BE2C (cell line): ENCODE measurements around the gene AEN.

Source experiments
- DNase-seq: peaks from one replicate; pipeline ENCODE4 v3.0.0-alpha.2; 2020
- H3K27me3 ChIP-seq: fragments of 250-450 bp; sonication (Bioruptor Pico); 2 replicates; pipeline ENCODE4 v1.5.1; 2020; ENCODE audit warnings: mild to moderate bottlenecking
- H3K36me3 ChIP-seq: fragments of 250-450 bp; sonication (Bioruptor Pico); 2 replicates; pipeline ENCODE4 v1.5.1; 2020; ENCODE audit warnings: mild to moderate bottlenecking
- H3K4me1 ChIP-seq: fragments of 250-450 bp; sonication (Bioruptor Pico); 2 replicates; pipeline ENCODE4 v1.5.1; 2020
- H3K4me3 ChIP-seq: 2 replicates; pipeline ENCODE4 v1.5.1; 2011; ENCODE audit warnings: low read depth, low read length
- H3K9me3 ChIP-seq: fragments of 250-450 bp; sonication (Bioruptor Pico); 2 replicates; pipeline ENCODE4 v1.5.1; 2020
- CTCF ChIP-seq: IDR thresholded peaks from 2 replicates; pipeline ENCODE4 v1.5.1; 2012; ENCODE audit warnings: mild to moderate bottlenecking, low read depth, low read length

AEN gene

GRCh38 chr15:88658070-88658965 lies 37.2 kb downstream of the AEN start:
- Histone ChIP-seq H3K9me3 (no peaks in the 10 kb centered on the region), H3K27me3 (peaks cover 8% of the 10 kb centered on the region), H3K36me3 (no peaks in the 10 kb centered on the region), H3K4me1 (no peaks in the 10 kb centered on the region), H3K4me3 (no peak overlapping the region)
- no peak for TF ChIP-seq CTCF
- DNase-seq = no peak

- TF ChIP-seq CTCF = no peak
- DNase-seq = no peak
- H3K4me3 ChIP-seq = no peak overlapping the region
- no peaks in the 10 kb centered on the region for H3K36me3 ChIP-seq
- no peaks in the 10 kb centered on the region for H3K4me1 ChIP-seq
- no peaks in the 10 kb centered on the region for H3K9me3 ChIP-seq
- H3K27me3 ChIP-seq = peaks cover 8% of the 10 kb centered on the region
Observed at GRCh38 chr15:88658972-88659931, 38.1 kb downstream of the AEN start.

GRCh38 chr15:88661041-88661700 lies 40.0 kb downstream of the AEN start:
- no peaks in the 10 kb centered on the region for H3K36me3 ChIP-seq
- H3K27me3 ChIP-seq = peaks cover 8% of the 10 kb centered on the region
- no peak for TF ChIP-seq CTCF
- DNase-seq = no peak
- H3K9me3 ChIP-seq = no peaks in the 10 kb centered on the region
- no peaks in the 10 kb centered on the region for H3K4me1 ChIP-seq
- H3K4me3 ChIP-seq = no peak overlapping the region

GRCh38 chr15:88661761-88662556 lies 40.8 kb downstream of the AEN start:
- no peaks in the 10 kb centered on the region for H3K4me1 ChIP-seq
- TF ChIP-seq CTCF = no peak
- no peak for DNase-seq

GRCh38 chr15:88663141-88663621 lies 42.0 kb downstream of the AEN start:
- Histone ChIP-seq H3K4me3 (no peak overlapping the region), H3K27me3 (peaks cover 11% of the 10 kb centered on the region), H3K9me3 (no peaks in the 10 kb centered on the region), H3K4me1 (no peaks in the 10 kb centered on the region), H3K36me3 (no peaks in the 10 kb centered on the region)
- no peak for TF ChIP-seq CTCF
- no peak for DNase-seq

More at GRCh38 chr15:88661761-88662556, 40.8 kb downstream of the AEN start:
- H3K27me3 ChIP-seq = peaks cover 8% of the 10 kb centered on the region
- H3K36me3 ChIP-seq = no peaks in the 10 kb centered on the region
- no peaks in the 10 kb centered on the region for H3K9me3 ChIP-seq
- H3K4me3 ChIP-seq = no peak overlapping the region
